Measurements from ENCODE around the gene CACUL1.
"Not testable (repeated sequence)": the region's sequence is repeated elsewhere in the genome, so short reads cannot be mapped to it uniquely, and the experiment has no call there.

CACUL1 gene

GRCh38 chr10:118674226-118674919 is 80.4 kb downstream of the CACUL1 start:
- DNase-seq: no peak

GRCh38 chr10:118672766-118673715 is 81.7 kb downstream of the CACUL1 start:
- DNase-seq: no peak

GRCh38 chr10:118672153-118672552 is 82.6 kb downstream of the CACUL1 start:
- DNase-seq: no peak

- DNase-seq: not testable (repeated sequence)
Measured at GRCh38 chr10:118671221-118671620, 83.5 kb downstream of the CACUL1 start.

GRCh38 chr10:118670472-118671124 is 84.2 kb downstream of the CACUL1 start:
- DNase-seq: no peak

GRCh38 chr10:118669835-118670234 is 84.9 kb downstream of the CACUL1 start:
- no peak for DNase-seq

- DNase-seq: no peak
Measured at GRCh38 chr10:118669020-118669791, 85.6 kb downstream of the CACUL1 start.

GRCh38 chr10:118668228-118668952 is 86.4 kb downstream of the CACUL1 start:
- no peak for DNase-seq

- no peak for DNase-seq
Measured at GRCh38 chr10:118667732-118668131, 87.0 kb downstream of the CACUL1 start.

GRCh38 chr10:118666350-118666749 is 88.4 kb downstream of the CACUL1 start:
- no peak for DNase-seq

- DNase-seq: no peak
Measured at GRCh38 chr10:118664321-118664720, 90.4 kb downstream of the CACUL1 start.

- no peak for DNase-seq
Measured at GRCh38 chr10:118663176-118663575, 91.6 kb downstream of the CACUL1 start.

GRCh38 chr10:118662228-118663035 is 92.3 kb downstream of the CACUL1 start:
- DNase-seq: no peak

- no peak for DNase-seq
Measured at GRCh38 chr10:118658762-118659161, 96.0 kb downstream of the CACUL1 start.

- not testable (repeated sequence) for DNase-seq
Measured at GRCh38 chr10:118658168-118658567, 96.6 kb downstream of the CACUL1 start.

GRCh38 chr10:118645294-118645693 is 109.5 kb downstream of the CACUL1 start:
- DNase-seq: not testable (repeated sequence)

GRCh38 chr10:118642228-118642627 is 112.5 kb downstream of the CACUL1 start:
- DNase-seq: no peak

GRCh38 chr10:118638680-118639079 is 116.1 kb downstream of the CACUL1 start:
- DNase-seq: no peak

GRCh38 chr10:118635674-118636402 is 118.9 kb downstream of the CACUL1 start:
- no peak for DNase-seq

- no peak for DNase-seq
Measured at GRCh38 chr10:118633786-118634185, 121.0 kb downstream of the CACUL1 start.
